NCI-H187 treated with DMSO at 0.1 percent for 48 hours (cell line): ENCODE measurements around the gene SPPL2C.
"Not testable (repeated sequence)": the region's sequence is repeated elsewhere in the genome, so short reads cannot be mapped to it uniquely, and the experiment has no call there.

Experiments used
- DNase-seq: peaks from one replicate; lab custom pipeline; 2025; lab: John Stamatoyannopoulos, UW

SPPL2C gene

DNA sequence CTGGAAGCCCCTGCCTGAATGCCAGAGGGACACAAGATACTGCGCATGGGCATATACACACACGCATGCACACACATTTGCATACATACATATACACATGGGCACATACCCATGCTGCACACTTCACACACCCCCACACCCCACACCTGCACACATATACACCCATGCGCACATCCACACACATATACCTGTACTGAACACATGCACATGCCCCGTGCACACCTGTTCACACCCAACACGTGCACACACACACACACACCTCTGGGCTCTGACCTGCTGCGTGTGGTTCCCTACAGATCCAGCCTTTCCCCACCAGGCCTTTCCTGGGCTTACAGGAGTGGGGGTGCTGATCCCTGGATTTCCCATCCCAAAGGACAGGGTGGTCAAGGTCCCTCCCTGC lies 6.3 kb downstream of the SPPL2C start:
- DNase-seq, result no peak

DNA sequence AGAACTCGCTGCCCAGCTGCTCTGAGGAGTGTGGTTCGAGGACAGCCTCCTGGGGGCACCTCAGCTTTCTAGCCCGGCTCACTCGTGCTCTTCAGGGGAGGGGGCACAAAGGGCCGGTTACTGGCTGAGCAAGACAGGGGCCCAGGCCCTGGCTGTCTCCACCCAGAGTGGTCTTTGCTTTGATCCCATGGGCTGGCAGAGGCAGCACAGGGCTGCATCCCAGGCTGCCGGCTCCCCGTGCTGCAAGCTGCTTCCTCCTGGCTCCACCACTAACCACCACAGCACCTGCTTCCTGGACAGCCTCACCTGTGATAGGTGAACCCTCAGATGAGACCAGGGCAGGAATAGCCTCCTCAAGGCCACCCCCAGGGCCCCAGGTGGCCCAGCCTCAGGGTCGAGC lies 6.8 kb downstream of the SPPL2C start:
- DNase-seq, result no peak

DNA sequence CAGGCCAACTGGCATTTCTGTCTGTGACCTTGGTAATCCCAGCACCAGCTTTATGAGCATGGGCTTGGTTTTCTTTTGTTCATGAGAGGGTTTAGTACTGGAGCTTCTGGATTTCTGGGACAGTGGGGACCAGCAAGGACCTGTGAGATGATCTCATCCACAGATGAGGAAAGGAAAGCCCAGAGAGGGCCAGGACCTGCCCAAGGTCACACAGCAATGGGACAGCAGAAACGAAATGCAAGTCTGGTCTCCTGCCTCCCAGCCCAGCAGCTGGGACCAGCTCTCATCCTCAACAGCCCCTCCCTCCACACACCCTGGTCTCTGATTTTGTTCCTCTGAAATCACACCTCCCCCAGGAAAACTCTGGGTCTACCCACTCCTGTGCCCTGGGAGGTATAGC lies 7.2 kb downstream of the SPPL2C start:
- no peak for DNase-seq

DNA sequence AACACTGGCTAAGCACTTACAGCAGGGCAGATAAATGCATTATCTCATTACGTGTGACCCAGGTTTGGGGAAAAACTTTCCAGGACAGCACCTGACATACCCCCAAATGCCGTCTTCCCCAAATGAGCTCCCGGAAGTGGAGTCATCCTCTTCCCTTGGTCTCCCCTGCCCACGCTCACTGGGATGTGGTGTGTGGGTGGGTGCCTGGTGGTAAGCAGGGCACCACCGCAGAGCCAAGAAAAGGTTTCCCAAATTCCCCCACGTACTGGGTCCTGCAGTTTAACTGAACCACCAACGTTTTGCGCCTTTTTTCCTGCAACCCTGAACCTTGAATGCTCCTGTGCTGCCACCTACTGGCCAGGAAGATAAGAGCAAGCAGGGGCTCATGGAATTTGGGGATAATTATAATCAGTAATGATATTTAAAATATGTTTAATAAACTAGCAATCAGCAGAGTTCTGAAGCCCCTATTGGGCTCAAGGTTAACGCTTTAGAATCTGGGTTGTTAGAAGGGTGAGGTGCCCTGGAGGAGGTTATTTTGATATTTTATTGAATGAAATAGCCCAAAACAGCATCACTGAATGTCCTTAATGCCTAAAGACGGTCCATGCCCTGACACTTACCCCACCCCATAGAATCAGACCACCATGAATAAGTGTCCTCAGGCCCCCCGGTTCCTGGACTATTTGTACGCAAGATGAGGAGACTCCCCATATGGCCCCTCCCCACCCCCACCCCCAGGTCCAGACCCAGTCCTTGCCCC lies 8.0 kb downstream of the SPPL2C start:
- no peak for DNase-seq

DNA sequence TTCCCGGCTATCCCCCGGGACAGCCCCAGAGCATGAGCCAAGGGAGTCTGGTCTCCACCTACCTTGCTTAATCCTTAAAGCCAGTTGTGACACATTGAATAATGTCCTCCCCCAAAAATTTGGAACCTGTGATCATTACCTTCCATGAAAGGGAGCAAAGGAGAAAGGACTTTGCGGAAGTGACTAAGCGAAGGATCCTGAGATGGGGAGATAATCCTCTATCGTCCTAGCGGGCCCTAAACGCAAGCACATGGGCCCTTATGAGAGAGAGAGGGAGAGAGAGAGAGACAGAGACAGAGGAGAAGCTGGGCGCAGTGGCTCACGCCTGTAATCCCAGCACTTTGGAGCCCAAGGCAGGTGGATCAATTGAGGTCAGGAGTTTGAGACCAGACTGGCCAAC lies 9.5 kb downstream of the SPPL2C start:
- no peak for DNase-seq

DNA sequence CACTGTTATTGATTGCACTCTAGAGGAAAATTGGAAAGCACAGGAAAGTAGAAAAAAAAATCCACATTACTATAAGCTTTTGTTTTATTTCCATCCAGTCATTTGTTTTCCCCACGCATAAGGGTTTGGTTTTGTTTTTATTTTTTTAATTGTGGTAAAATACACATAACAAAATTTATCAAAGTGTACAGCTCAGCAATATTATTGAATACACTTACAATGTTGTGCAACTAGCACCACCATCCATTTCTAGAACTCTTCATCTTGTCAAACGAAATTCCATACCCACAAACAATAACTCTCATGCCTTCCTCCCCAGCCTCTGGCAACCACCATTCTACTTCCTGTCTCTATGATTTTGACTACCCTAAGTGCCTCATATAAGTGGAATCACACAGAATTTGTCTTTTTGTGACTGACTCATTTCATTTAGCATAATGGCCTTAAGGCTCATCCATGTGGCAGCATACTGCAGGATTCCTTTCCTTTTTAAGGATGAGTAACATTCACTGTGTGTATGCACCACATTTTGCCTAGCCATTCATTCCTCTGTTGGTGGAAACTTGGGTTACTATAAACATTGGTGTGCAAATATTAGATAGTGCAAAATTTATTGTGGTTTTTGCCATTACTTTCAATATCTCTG lies 11.1 kb downstream of the SPPL2C start:
- DNase-seq, result no peak

DNA sequence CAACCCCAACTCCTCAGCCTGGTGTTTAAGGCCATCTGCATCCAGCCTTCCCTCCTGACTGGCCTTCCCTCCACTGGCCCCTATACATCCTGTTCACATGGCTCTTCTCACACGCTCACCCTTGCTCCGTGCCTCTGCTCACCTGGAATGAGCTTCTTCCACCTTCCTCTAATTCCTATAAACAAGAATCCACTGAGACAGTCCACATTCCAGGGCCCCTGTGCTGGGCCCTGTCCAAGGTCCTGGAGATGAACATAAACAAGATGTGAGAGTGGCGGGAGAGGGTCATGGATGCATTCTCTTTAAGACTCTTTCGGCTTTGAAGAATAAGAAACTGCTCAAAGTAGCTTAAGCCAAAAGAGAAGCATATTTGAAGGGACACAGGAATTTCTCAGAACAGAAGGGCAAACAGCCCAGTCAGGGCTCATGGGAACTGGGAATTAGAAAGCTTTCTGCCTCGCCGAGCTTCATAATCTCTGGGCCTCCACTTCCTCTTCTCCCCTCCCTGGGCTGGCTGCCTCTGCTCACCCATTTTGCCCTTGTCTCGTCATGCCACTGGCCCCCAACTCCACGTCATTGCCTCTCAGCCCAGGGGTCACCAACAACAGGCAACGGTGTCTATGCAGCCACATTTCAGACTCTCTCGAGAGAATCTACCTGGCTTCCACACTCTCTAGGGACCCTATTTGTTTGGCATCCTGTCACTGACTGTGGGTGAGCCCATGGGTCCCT lies 13.5 kb downstream of the SPPL2C start:
- DNase-seq, result no peak

DNA sequence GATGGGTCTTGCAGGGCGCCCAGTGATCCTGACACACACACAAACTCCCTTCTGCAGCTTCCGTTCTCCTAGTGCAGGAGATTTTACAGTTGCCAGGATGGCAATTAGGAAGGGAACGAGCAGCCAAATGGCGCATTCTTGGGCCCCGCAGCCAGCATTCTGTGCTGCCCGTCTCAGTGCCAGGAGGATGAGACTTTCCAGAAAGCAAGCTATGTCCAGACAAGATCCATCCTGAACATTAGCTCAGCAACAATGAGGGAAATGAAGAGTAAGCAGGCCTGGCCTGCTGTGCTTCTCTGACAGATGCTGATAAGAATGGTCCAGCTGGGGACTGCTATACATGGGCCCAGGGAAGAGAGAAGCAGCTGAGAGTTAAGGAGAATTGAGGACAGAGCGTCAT lies 16.5 kb downstream of the SPPL2C start:
- no peak for DNase-seq

DNA sequence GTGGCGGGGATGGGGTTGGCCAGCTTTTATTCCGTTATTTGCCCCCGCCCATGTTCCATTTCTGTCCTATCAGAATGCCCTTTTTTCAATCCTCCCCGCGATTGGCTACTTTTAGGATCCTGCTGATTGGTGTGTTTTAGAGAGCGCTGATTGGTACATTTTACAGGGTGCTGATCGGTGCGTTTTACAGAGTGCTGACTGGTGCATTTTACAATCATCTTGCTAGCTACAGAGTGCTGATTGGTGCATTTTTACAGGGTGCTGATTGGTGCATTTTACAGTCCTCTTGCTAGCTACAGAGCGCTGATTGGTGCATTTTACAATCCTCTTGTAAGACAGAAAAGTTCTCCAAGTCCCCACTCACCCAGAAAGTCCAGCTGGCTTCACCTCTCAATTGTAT lies 17.4 kb downstream of the SPPL2C start:
- DNase-seq, result not testable (repeated sequence)

DNA sequence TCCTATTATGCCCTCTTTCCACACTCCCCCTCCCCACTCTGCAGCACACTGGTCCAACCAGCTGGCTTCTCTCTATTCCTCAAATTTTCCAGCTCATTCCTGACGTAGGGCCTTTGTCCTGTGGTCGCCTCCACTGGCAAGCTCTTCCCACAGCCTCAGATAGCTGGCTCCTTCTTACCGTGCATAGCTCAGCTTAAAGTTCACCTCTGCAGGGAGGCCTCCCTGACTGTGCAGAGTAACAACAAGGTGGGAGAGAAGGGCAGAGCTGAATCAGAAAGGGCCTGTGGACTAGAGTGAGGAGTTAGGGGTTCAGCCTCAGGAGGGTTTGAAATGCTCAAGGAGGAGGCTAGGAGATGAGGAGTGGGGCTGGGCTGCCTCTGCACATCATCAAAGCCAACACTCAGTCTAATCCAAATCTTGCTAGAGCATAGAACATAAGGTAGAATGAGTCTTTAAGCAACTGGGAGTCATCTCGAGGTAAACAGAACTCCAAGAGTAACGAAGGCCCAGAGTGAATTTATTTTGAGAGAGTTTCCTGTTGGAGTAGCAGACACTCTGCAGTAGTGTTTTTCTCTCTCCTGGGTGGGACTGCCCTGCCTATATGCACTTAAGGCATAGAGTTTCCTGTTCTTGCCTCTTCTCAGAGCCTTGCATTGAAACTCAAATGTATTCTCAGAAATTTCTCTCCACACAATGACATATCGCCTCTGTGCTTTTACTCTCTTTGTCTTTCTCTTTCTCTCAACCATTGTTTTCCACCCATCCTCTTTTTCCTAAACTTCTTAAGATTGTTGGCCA lies 19.4 kb downstream of the SPPL2C start:
- no peak for DNase-seq

DNA sequence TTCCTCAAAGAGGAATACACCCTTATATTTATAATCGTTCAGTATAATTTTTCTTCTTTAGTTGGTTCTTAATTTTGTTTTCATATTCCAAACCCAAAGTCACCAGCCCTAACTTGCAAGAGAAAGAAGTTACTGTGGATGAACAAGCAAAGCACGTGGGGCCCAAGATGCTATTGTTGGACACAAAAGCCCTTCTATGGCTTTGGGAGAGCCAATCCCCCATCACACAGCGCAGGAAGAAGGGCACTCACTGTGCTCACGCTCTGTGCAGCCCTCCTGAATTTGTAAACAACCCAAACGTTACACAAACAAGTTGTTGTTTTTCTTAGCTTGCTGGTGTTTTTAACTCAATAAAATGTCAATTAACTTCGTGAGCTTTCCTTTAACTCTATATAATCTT lies 22.5 kb downstream of the SPPL2C start:
- no peak for DNase-seq

DNA sequence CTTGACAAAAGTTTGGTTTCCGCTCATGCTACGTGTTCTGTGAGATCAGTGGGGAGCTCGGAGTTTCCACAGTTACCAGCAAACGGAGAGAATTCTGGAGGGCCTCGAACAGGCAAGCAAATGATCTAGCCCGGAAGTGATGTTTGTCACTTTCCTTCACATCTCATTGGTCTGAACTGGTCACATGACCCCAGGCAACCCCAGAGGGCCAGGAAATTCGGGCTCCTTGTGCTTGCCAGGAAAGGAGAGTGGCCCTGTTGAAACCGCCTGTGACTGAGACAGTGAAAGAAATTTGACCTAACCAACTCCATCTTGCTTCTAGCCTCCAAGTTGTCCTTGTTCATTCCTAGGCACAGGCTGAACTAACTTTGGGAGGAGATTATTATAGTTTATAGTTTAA lies 23.0 kb downstream of the SPPL2C start:
- no peak for DNase-seq

DNA sequence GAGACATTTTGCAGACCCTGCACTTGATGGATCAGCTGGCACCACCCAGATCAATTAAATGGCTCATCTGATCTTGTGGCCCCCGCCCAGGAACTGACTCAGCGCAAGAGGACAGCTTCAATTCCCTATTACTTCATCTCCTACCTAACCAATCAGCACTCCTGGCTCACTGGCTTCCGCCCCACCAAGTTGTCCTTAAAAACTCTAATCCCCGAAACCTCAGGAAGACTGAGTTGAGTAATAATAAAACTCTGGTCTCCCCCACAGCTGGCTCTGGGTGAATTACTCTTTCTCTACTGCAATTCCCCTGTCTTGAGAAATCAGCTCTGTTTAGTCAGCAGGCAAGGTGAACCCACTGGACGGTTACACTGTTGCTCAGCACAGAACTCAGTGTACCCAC lies 23.6 kb downstream of the SPPL2C start:
- DNase-seq, result no peak

DNA sequence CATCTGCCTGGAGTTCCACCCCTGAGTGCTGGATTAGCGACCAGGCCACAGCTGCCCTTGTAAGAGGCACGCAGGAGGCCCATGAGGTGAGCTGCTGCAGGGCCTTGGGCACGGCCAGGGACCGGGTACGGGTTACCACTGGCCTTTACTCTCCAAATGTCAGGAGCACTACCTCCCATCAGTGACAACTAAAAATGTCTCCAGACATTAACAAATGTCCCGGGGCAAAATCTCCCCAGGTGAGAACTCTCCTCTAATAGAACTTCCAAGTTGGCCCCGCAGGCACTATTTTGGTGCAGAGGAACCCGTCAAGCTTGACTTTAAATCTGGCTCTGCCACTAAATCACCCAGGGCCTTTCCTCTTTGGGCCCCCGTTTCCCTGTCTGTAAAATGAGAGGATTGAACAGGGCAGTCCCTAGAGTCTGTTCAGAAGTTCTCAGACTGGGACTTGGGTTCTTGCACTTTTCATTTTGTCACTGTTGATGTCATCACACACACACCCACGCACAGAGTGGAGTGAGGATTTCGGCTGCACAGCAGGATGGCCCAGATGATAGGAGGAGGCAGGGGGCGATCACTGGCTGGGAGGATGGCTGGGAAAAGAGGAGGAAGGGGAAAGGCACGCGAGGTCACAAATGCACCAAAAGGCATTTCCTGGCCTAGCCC lies 25.1 kb downstream of the SPPL2C start:
- no peak for DNase-seq

DNA sequence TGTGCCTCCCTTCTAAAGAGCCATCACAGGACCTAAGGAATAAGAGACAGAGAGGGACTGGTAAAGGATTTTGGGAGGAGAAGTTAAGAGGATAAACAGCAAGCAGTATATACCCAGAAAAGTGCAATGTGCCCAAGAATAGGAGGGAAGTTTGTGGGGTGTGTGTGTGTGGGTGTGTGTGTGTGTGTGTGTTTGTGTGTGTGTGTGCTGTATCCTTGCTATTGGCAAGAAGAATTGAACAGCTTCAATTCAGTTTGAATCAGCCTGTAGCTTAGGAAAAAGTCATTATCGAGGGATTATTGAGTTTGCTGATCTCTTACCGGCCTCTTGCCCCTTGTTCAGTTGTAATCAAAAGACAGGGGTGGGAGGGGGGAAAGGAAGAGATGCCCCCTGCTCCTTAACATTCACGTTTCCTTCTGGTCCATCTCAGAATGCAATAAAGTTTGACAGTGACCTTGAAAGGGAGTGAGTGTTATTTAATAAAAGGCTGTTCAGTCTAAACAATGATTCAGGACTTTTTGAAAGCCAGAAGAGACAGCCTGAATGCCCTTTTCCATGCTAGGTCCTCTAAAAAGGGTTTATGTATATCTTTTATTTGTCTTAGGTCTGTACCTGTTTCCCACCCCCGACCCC lies 25.8 kb downstream of the SPPL2C start:
- DNase-seq, result no peak

DNA sequence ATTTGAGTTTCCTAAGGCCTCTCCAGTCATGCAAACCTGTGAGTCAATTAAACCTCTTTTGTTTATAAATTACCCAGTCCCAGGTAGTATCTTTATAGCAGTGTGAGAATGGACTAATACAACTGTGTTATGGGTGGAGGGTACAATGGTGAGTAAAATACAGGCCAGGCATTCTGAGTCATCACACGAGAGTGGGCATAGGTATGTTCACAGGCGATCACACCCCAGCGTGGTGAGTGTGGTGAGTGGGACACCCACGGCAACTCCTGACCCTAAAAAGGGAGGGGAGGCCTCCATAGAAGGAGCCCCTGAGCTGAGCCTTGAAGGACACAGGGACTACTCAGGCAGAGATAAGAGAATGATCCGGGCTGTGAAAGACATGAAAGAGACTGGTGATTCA lies 27.0 kb downstream of the SPPL2C start:
- DNase-seq, result no peak

DNA sequence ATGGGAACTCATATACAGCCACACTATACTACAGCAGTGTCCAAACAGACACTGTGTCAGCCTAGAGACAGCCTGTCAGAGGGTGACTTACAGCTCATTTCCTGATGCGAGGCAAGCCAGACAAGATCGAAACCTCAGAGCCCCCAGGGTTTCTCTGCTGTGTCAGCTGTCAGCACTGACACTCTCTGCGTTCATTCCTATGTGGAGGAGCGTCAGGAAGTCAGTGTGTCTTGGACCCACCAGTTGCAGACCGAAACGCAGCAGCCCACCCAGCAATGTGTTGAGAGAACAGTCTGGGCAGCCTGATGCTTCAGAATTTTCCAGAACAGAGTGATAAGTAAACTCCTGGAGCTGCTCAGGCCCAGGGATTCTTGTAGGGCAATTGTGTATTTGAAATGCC lies 29.0 kb downstream of the SPPL2C start:
- no peak for DNase-seq

DNA sequence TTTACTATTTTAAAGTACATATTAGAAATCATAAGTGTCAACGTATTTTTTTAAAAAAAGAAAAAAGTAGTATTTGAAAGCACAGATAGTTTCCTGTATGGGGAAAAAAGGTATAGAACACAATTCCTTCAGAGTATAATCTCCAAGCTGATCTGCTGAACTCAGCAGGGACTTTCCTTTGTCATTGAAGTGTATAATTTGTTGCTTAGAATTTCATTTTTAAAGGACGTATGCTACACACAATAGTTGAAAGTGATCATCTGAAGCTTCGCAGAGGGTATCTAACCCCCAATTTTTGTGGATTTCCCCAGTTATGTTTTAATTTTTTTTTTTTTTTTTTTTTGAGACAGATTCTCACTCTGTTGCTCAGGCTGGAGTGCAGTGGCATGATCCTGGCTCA lies 29.5 kb downstream of the SPPL2C start:
- DNase-seq, result no peak

DNA sequence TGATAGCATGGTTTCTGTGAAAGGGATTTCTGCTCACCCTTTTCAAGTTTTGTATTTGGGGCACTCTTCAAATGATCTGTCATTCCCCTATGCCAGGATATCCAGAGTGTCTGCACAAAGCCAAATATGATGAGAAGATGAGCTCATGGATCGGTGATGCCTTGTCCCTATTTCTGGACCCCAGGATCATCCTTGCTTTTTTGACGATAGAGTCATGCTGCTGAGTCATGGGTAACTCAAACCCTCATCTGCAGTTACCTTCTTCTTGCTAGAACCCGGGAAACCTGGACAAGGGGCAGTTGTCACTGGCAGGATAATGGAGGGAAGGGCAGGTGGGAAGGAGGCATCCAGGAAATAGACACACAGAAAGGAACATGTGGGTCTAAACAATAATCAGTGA lies 31.9 kb downstream of the SPPL2C start:
- DNase-seq, result no peak

DNA sequence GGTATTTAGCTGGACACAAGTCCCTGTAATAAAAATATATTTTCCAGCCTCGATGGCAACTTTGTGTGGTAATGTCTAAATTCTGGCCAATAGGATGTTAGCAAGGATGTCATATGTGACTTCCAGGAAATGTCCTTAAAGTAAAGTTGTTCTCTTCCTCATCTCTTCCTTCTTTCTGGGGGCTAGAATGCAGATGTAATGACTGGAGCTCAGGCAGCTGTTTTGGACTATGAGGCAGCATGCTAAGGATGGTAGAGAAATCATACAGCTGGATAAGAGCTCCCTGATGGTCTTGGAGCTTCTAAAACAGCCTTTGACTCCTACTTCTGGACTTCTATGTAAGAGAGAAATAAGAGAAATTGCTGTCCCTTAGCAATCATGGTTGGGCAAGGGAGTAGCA lies 32.8 kb downstream of the SPPL2C start:
- DNase-seq, result no peak

DNA sequence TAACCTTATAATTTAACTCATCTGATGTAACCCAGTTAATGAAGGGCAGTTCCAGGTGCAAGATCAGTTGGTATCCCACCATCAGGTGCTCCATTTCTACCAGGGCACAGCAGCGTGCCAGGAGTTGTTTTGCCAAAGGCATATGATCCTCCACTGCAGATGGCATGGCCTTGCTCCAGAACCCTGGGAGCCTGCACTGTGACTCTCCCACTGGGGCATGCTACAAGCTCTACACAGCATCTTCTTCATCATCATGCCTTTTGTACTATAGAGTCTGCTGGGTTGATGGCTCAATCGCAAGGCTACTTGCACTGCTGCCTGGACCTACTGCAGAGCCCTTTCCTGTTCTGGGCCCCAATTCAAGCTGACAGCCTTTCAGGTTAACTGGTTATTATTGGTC lies 38.4 kb downstream of the SPPL2C start:
- no peak for DNase-seq
